Immature natural killer cell (primary cell): ENCODE data around the gene NHS. TPM values are rescaled to one million over a fixed set of nuclear protein-coding genes. Genes with fewer than 3 reads are reported as not detected.

ENCODE experiments used
- DNase-seq, 3 donors: peaks; one replicate each; pipeline ENCODE4 v3.0.0; 2022; ENCODE audit warnings: mixed read lengths in 1 of 3
- H3K27ac Mint-ChIP-seq, 6 donors: one replicate each; pipeline ENCODE4 v1.8.0; 2020; ENCODE audit warnings: mixed read lengths in 6 of 6, mild to moderate bottlenecking in 5 of 6, inconsistent platforms in 4 of 6, moderate library complexity in 3 of 6
- H3K27me3 Mint-ChIP-seq, 3 donors: one replicate each; pipeline ENCODE4 v1.8.0; 2020 to 2021; ENCODE audit warnings: low read depth in 3 of 3, mild to moderate bottlenecking in 3 of 3, mixed read lengths in 3 of 3, moderate library complexity in 3 of 3, inconsistent platforms in 1 of 3
- H3K36me3 Mint-ChIP-seq, 3 donors: one replicate each; pipeline ENCODE4 v1.8.0; 2020; ENCODE audit warnings: mixed read lengths in 3 of 3, inconsistent platforms in 2 of 3, mild to moderate bottlenecking in 2 of 3
- H3K4me1 Mint-ChIP-seq, 2 donors: one replicate each; pipeline ENCODE4 v1.8.0; 2020; ENCODE audit warnings: inconsistent platforms in 2 of 2, mild to moderate bottlenecking in 2 of 2, mixed read lengths in 2 of 2, moderate library complexity in 1 of 2
- H3K4me3 Mint-ChIP-seq, 5 donors: one replicate each; pipeline ENCODE4 v1.8.0; 2020; ENCODE audit warnings: mild to moderate bottlenecking in 5 of 5, mixed read lengths in 5 of 5, inconsistent platforms in 3 of 5, moderate library complexity in 3 of 5
- H3K9me3 Mint-ChIP-seq, 6 donors: one replicate each; pipeline ENCODE4 v1.8.0; 2020; ENCODE audit warnings: mild to moderate bottlenecking in 6 of 6, mixed read lengths in 6 of 6, inconsistent platforms in 4 of 6, moderate library complexity in 3 of 6
- polyA plus RNA-seq, 3 donors: library from polyadenylated mRNA; unstranded; fragments of 300-500 nt; fragmentation: Illumina TruSeq; gene quantifications; one replicate each; pipeline ENCODE4 v1.2.3, GENCODE V29; 2021

The NHS gene
- polyA plus RNA-seq, 3 donors from 2014 or later = 0.87 TPM; not detected in 2

GRCh38 chrX:17377091-17377717 lies 2.2 kb downstream of the NHS start:
- H3K27ac Mint-ChIP-seq = no peak overlapping the region
- H3K36me3 Mint-ChIP-seq = no peaks in the 10 kb centered on the region
- H3K4me1 Mint-ChIP-seq = no peaks in the 10 kb centered on the region
- peaks cover 0 to 4% (median 0%) of the 10 kb centered on the region in 6 donors for H3K9me3 Mint-ChIP-seq
- no peak overlapping the region for H3K4me3 Mint-ChIP-seq
- no peak for DNase-seq
- H3K27me3 Mint-ChIP-seq = peaks cover 1 to 8% (median 2%) of the 10 kb centered on the region in 3 donors

GRCh38 chrX:17377795-17378194 lies 2.8 kb downstream of the NHS start:
- H3K27me3 Mint-ChIP-seq = peaks cover 0 to 8% (median 2%) of the 10 kb centered on the region in 3 donors
- peaks cover 0 to 5% (median 0%) of the 10 kb centered on the region in 6 donors for H3K9me3 Mint-ChIP-seq
- no peak for DNase-seq
- H3K4me3 Mint-ChIP-seq = no peak overlapping the region
- H3K4me1 Mint-ChIP-seq = no peaks in the 10 kb centered on the region
- H3K36me3 Mint-ChIP-seq = no peaks in the 10 kb centered on the region
- H3K27ac Mint-ChIP-seq = no peak overlapping the region

- Mint-ChIP-seq H3K36me3 (no peaks in the 10 kb centered on the region), H3K9me3 (peaks cover 0 to 10% (median 0%) of the 10 kb centered on the region in 6 donors), H3K4me1 (no peaks in the 10 kb centered on the region), H3K27ac (no peak overlapping the region), H3K27me3 (peaks cover 0 to 6% (median 2%) of the 10 kb centered on the region in 3 donors), H3K4me3 (no peak overlapping the region)
- DNase-seq = no peak
Measured at GRCh38 chrX:17380221-17380620, 5.2 kb downstream of the NHS start.

DNA sequence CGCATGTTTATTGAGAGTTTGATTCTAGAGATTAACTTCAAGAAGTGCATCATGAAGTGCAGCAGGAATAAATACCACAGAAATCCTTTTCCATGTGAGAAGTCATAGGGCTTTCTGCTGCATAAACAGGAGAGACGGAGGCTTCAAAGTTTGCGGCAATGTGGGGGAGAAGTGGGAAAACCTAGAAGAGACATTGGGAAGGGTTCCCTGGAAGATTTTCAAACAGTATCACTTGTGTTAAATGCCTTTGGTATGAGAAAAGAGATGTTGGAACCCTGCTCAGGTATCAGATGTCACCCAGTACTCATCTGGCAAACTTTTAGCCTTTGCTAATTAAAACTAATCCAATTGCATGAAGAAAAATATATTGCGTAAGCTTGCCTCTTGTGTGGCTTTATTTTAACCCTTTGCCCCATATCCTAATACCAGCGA lies 15.4 kb downstream of the NHS start:
- no peaks in the 10 kb centered on the region for H3K36me3 Mint-ChIP-seq
- H3K27ac Mint-ChIP-seq = no peak overlapping the region
- H3K27me3 Mint-ChIP-seq = peaks cover 0 to 7% (median 2%) of the 10 kb centered on the region in 3 donors
- no peaks in the 10 kb centered on the region for H3K4me1 Mint-ChIP-seq
- H3K9me3 Mint-ChIP-seq = peaks cover 0 to 4% (median 0%) of the 10 kb centered on the region in 6 donors
- no peak for DNase-seq
- no peak overlapping the region for H3K4me3 Mint-ChIP-seq

GRCh38 chrX:17395154-17395553 lies 20.2 kb downstream of the NHS start:
- no peaks in the 10 kb centered on the region for H3K4me1 Mint-ChIP-seq
- H3K36me3 Mint-ChIP-seq = no peaks in the 10 kb centered on the region
- no peak overlapping the region for H3K4me3 Mint-ChIP-seq

GRCh38 chrX:17397074-17397473 lies 22.1 kb downstream of the NHS start:
- H3K9me3 Mint-ChIP-seq = peaks cover 0 to 6% (median 0%) of the 10 kb centered on the region in 6 donors
- peaks cover 2% of the 10 kb centered on the region in 3 donors for H3K27me3 Mint-ChIP-seq
- H3K4me1 Mint-ChIP-seq = no peaks in the 10 kb centered on the region
- no peak overlapping the region for H3K4me3 Mint-ChIP-seq
- no peaks in the 10 kb centered on the region for H3K36me3 Mint-ChIP-seq
- no peak overlapping the region for H3K27ac Mint-ChIP-seq
- no peak for DNase-seq

More at GRCh38 chrX:17395154-17395553, 20.2 kb downstream of the NHS start:
- Mint-ChIP-seq H3K27me3 (peaks cover 0 to 2% (median 2%) of the 10 kb centered on the region in 3 donors), H3K9me3 (peaks cover 0 to 4% (median 0%) of the 10 kb centered on the region in 6 donors), H3K27ac (no peak overlapping the region)
- no peak for DNase-seq

GRCh38 chrX:17403189-17403691 lies 28.2 kb downstream of the NHS start:
- DNase-seq = no peak
- Mint-ChIP-seq H3K4me3 (no peak overlapping the region), H3K4me1 (no peaks in the 10 kb centered on the region), H3K36me3 (no peaks in the 10 kb centered on the region), H3K27me3 (peaks cover 0 to 5% (median 2%) of the 10 kb centered on the region in 3 donors), H3K27ac (no peak overlapping the region), H3K9me3 (peaks cover 0 to 8% (median 0%) of the 10 kb centered on the region in 6 donors)

DNA sequence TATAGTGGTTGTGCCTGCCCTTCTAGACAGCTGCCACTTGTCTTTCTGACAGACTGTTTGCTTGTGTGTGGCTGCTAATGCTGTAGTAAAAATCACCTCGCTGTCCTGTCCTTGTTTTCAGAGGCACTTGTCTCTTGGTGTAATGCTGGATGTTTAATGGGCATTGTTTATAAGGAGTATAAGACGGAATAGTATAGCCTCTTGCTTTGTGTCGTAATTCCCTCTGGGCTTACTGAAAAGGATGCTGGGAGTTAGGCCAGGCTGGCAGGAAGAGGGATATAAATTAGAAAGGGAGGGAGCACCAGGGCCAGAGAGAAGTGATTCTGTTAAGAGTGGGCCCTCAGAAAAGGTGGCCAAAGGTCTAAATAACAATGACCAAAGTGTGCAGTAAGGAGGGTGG lies 29.0 kb downstream of the NHS start:
- Mint-ChIP-seq H3K4me3 (no peak overlapping the region), H3K9me3 (peaks cover 0 to 8% (median 0%) of the 10 kb centered on the region in 6 donors), H3K27ac (no peak overlapping the region), H3K27me3 (peaks cover 0 to 5% (median 4%) of the 10 kb centered on the region in 3 donors), H3K4me1 (no peaks in the 10 kb centered on the region), H3K36me3 (no peaks in the 10 kb centered on the region)
- no peak for DNase-seq

- no peak overlapping the region for H3K27ac Mint-ChIP-seq
- H3K4me1 Mint-ChIP-seq = no peaks in the 10 kb centered on the region
- no peak overlapping the region for H3K4me3 Mint-ChIP-seq
- H3K9me3 Mint-ChIP-seq = peaks cover 0 to 4% (median 0%) of the 10 kb centered on the region in 6 donors
- H3K27me3 Mint-ChIP-seq = peaks cover 0 to 4% (median 3%) of the 10 kb centered on the region in 3 donors
- DNase-seq = no peak
- no peaks in the 10 kb centered on the region for H3K36me3 Mint-ChIP-seq
Measured at GRCh38 chrX:17405225-17405969, 30.4 kb downstream of the NHS start.

DNA sequence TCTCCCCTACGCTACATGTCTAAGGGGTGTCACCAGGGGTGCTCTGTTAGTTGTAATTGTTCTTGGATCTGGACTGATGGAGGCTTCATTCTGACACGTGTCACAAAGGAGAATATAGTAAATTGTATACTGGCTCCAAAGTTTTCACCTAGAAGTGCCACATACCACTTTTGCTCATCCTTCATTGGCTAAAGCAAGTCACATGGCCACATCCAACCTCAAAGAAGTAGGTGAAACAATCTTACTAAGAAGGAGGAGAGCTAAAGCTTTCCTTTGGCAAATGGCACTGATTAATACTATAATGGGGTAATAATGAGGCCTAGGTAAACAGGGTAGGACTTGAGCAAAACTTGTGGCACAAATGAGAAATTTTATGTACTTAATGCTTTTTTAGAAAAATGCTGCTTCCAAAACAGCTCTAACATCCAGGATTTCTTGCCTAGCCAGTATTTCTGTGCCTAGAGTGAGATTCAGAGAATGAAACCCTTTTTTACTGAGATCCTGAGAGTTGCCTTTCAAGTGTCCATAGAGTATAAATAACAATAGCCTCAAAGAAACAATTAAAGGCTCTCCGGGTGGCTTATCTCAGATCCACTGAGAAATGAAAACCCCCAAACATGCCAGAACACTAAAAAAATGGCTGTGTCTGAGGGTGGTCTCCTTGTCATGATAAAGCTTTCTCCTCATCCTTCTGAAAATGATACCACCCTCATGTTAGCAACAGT lies 34.7 kb downstream of the NHS start:
- H3K9me3 Mint-ChIP-seq = peaks cover 0 to 2% (median 0%) of the 10 kb centered on the region in 6 donors
- no peaks in the 10 kb centered on the region for H3K4me1 Mint-ChIP-seq
- no peaks in the 10 kb centered on the region for H3K36me3 Mint-ChIP-seq
- no peak overlapping the region for H3K4me3 Mint-ChIP-seq
- H3K27ac Mint-ChIP-seq = no peak overlapping the region
- peaks cover 0 to 6% (median 0%) of the 10 kb centered on the region in 3 donors for H3K27me3 Mint-ChIP-seq
- no peak for DNase-seq

GRCh38 chrX:17410651-17411050 lies 35.7 kb downstream of the NHS start:
- Mint-ChIP-seq H3K4me1 (no peaks in the 10 kb centered on the region), H3K9me3 (peaks cover 0 to 2% (median 0%) of the 10 kb centered on the region in 6 donors), H3K27me3 (peaks cover 0 to 6% (median 0%) of the 10 kb centered on the region in 3 donors), H3K36me3 (no peaks in the 10 kb centered on the region), H3K4me3 (no peak overlapping the region), H3K27ac (no peak overlapping the region)
- no peak for DNase-seq

GRCh38 chrX:17411205-17411604 lies 36.2 kb downstream of the NHS start:
- no peak overlapping the region for H3K27ac Mint-ChIP-seq
- no peaks in the 10 kb centered on the region for H3K36me3 Mint-ChIP-seq
- peaks cover 0 to 6% (median 0%) of the 10 kb centered on the region in 3 donors for H3K27me3 Mint-ChIP-seq
- H3K4me3 Mint-ChIP-seq = no peak overlapping the region
- peaks cover 0 to 2% (median 0%) of the 10 kb centered on the region in 6 donors for H3K9me3 Mint-ChIP-seq
- no peaks in the 10 kb centered on the region for H3K4me1 Mint-ChIP-seq
- no peak for DNase-seq

GRCh38 chrX:17412692-17413091 lies 37.7 kb downstream of the NHS start:
- Mint-ChIP-seq H3K4me3 (no peak overlapping the region), H3K27ac (no peak overlapping the region), H3K4me1 (no peaks in the 10 kb centered on the region), H3K9me3 (no peaks in the 10 kb centered on the region), H3K27me3 (peaks cover 0 to 6% (median 0%) of the 10 kb centered on the region in 3 donors), H3K36me3 (no peaks in the 10 kb centered on the region)
- no peak for DNase-seq
